ENCODE measurements around the gene YJEFN3.

DNA sequence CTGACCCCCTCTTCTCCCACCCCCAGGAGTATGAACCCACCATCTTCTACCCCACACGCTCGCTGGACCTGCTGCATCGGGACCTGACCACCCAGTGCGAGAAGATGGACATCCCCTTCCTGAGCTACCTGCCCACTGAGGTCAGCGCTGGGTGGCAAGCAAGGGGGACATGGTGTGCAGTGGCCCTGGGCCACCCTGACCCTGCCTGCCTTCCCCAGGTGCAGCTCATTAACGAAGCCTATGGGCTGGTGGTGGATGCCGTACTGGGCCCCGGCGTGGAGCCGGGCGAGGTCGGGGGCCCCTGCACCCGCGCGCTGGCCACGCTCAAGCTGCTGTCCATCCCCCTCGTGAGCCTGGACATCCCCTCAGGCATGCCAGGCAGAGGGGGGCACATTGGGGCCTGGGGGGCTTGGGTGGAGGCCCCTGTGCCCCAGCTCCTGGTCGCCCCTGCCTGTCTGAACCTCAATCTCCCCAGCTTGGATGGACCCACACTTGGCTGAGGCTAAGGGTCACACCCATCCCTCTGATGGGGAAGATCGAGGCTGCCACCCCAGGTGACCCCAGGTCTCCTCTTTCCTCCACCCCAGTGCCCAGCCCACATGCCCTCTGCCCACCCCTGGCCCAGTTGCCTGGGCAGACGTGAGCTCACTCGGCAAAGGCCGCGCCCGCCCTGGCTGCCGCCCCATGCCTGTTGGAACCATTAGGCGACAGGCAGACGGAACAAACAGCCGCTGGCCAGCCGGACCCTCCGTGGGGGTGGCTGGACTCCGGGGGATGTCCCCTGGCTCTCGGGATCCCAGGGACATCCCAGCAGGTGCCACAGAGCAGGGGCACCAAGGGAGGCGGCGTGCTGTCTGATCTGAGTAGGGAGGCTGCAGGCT, 6.8 kb downstream of the YJEFN3 start:
- TF ChIP-seq TAF1 (IDR thresholded peaks at IDR 0.05; ENCODE audit: low read depth, low read length): no peak
- TF ChIP-seq POLR2A (IDR thresholded peaks at IDR 0.05; ENCODE audit: low read depth, low read length): no peak
- TF ChIP-seq POLR2AphosphoS5 (IDR thresholded peaks at IDR 0.05; ENCODE audit: low read depth, low read length): no peak
- TF ChIP-seq POU2F2 (IDR thresholded peaks at IDR 0.05; ENCODE audit: low read depth, low read length): no peak
- TF ChIP-seq PAX5 (IDR thresholded peaks at IDR 0.05; ENCODE audit: insufficient read depth, low read length, severe bottlenecking): no peak
- TF ChIP-seq SPI1 (IDR thresholded peaks at IDR 0.05; ENCODE audit: low read depth, low read length): no peak

Data from GM12891 (cell line).